Measurements from ENCODE around the gene SLC25A19.
"Not testable (repeated sequence)": the region's sequence is repeated elsewhere in the genome, so short reads cannot be mapped to it uniquely, and the experiment has no call there.

SLC25A19 gene

DNA sequence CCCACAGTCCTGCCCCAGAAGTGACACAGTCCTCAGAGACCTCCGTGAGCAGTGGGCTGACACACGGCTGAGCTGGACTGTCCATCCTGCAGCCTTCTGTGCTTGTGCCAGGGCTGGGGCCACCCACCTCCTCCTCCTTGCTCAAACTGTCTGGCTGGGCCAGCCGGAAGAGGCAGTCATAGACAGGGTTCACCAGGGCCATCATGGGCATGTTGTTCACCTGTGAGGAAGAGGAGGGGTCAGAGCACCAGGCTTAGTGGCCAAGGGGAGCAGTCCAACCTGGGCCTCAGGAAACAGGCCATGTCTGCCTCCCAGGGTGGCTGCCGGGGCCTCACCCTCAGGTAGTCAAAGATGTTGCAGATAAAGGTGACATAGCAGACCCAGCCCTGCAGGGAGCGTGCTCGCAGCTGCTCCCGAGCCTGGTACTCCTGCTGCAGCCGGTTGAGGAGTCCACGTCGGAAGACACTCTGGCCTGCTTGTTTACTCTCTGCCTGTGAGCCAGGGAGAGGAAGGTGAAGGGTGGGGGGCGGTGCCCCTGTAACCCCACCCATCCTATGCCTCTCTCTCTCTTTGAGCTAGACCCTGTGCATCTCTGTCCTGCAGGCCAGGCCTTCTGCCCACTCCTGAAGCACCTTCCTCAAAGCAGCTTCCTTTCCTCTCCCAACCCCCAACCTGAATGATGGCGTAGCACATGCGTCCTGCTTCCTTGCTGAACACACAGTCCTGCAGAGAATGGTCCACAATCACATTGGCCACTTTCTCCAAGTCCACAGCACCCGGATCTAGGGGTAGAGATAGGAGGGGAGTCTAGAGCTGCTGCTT is 21.6 kb downstream of the SLC25A19 start:
- no peak for DNase-seq (ENCODE audit: low spot score)

DNA sequence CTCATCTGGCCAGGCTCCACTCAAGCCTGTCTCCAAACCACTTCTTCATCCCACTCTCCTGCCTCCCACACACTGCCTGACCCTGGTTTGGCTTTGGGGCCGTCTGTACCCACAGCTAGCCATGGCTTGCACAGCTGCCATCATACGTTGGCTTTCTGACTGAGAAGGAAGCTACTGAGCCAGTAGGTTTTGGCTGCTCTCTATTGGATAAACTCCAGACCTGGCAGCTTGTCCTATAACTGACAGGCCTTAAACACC is 22.2 kb downstream of the SLC25A19 start:
- no peak for DNase-seq (ENCODE audit: low spot score)

DNA sequence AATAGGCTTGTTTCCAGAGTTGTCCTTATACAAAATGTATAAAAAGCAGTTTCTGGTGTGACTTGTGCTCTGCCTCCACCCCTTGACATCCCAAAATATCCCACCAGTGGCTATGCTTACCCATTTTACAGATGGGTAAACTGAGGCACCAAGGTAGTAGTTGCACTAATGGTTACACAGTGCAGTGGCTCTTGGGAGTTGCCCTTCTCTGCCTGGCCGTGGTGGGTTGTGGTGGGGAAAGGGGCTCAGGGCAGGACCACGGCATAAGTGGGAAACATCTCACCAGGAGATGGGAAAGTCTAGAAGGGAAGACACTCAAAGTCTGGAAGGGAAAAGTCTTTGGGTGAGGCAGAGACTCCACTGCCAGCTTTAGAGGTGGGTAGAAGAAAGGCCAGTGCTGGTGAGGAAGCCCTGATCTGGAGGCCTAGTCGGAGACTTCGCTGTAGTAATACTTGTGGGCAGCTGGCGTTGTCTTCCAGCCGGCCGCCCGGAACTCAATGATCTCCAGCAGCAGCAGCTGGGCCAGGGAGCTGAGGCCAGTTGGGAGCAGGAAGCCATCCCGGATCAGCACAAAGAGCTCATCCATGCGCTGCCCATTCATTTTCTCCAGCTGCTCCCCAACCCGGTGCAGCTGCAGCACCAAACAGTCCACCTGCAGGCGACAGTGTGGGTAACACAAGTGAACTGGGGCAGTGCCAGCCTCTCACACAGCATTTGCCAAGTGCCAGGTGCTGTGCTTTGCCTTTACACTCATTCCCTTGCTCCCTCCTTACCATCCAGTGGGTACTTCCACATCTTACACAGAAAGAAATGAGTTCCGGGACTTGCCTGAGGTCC is 22.7 kb downstream of the SLC25A19 start:
- DNase-seq (ENCODE audit: low spot score), result no peak

DNA sequence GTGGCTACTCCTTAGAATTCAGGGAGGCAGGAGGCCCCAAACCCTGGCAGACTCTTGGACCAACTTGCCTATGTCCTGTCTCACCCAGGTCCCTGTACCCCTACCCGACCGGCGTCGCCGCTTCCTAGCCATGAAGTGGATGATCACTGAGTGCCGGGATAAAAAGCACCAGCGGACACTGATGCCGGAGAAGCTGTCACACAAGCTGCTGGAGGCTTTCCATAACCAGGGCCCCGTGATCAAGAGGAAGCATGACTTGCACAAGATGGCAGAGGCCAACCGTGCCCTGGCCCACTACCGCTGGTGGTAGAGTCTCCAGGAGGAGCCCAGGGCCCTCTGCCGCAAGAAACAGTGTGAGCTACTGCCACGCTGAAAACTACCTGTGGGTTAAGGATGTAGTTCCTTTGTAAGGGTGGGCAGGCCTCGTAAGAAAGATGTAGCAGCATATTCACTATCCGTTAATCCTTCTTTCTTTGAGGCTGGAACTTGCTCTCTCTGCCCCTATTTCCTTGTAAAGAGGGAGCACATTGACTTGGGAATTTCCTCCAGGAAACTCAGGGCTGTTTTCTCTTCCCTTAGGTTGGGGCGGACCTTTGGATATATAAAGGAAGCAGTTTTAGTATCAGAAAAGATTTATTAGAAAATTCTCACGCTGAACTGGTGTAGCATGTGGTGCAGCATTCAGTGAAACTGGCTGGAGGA is 23.5 kb downstream of the SLC25A19 start:
- DNase-seq (ENCODE audit: low spot score), result no peak

DNA sequence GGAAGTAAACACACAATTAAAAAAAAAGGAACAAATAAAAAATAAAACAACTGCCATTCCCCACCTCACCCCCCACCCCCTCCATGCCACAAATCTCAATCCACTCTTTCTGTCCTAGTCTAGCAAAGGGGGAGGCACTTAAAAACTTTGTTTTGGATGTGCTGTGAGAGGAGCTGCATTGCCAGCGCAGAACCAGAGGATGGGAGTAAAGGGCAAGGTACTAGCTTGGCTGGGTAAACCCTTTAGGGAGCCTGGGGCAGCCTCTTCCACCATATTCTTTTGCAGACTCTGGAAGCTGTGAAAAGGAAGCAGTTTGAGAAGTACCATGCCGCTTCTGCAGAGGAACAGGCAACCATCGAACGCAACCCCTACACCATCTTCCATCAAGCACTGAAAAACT is 26.2 kb downstream of the SLC25A19 start:
- no peak for DNase-seq (ENCODE audit: low spot score)

DNA sequence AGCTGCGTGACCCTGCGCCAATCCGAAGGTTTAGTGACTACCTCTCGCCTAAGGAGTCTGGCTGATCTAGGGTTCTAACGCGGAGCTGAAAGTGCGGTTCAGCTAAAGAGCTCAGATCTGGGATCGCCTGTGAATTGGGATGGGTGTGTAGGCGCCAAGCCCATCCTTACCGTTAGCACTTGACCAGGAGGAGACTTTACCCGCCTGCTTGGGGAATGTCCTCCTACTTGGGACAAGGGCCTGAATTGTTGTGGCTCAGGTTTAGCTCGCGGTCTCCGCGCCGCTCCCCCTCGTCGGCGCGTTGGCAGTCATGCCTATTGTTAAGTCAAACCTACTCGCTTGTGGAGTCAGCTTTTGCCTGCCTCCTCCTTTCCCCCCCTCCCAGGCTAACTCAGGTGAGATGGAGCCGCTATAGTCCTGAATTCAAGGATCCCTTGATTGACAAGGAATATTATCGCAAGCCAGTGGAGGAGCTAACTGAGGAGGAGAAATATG is 27.1 kb downstream of the SLC25A19 start:
- peak; percentile 40 for DNase-seq (ENCODE audit: low spot score)

DNA sequence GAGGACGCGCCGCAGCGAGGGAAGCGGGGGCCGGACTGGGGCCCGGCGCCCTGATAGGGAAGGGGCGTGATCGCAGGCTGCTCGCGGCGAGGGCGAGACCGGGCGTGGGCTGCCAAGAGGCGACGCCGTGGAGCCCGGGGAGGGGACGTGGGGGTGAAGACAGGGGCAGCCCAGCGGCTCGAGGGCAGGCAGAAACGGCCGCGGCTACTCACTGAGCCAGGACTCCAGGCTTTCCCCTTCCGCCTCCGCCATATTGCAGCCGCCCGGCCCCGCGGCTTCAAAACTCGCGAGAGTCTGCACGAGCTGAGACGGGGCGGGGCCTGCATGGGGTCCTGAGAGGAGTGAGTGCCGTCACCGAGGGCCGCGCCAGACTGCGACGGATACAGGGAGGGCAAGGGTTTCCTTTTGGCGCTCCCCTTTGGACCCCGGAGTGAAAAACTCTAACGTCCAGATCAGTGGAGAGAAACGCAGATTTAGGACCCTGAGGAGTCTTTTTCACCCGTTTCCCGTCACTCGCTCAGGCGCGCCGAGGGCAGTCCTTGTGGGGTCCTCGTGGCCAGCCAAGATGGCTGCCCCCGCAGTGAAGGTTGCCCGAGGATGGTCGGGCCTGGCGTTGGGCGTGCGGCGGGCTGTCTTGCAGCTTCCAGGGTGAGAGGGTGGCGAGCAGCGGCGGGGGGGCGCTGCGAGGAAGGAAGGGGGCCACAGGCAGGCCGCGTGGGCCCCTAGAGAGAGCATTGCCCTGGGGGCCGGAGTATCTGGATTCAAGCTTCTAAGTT is 27.7 kb downstream of the SLC25A19 start, which contains the start of the genes GGA3 and MRPS7:
TSS of gene GGA3 (minus strand) at position 271 of the 776 bp plus-strand sequence. CDS start at position 252, 19 bp downstream.
TSS of gene MRPS7 (plus strand) at position 544 of the 776 bp plus-strand sequence. CDS start at position 566, 22 bp downstream.
- peak; percentile 93 for DNase-seq (ENCODE audit: low spot score)

DNA sequence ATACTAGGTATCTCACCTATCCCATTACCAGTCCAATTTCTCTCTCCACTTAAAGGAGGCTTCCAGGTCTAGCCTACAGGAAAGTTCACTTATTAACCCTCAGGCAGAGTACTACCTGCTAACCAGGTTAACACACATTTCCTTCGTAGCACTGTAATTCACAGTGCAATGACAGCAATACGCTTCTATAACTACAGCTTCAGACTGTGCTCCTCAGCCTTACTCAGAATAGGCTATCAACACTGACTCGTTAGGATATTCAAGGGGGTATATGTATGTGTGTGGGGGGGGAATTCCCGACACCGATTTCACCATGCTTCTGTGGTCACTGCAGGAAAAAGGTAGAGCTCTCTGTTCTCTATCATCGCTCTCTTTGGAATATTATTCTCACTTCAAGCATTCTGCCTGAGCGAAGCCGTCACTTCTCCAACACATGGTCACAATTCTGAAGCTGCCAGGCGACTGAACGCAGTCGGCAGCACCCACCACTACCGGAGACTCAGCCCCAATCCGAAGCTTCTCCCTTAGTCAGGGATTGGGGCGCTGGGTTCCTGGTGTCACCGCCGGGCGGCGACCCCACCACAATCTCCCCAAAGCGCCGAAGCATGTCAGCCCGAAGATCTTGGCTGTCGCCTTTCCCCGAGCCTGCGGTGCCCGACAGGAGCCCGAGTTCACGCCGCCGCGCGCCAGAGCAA is 28.4 kb downstream of the SLC25A19 start:
- DNase-seq (ENCODE audit: low spot score), result peak; percentile 49

DNA sequence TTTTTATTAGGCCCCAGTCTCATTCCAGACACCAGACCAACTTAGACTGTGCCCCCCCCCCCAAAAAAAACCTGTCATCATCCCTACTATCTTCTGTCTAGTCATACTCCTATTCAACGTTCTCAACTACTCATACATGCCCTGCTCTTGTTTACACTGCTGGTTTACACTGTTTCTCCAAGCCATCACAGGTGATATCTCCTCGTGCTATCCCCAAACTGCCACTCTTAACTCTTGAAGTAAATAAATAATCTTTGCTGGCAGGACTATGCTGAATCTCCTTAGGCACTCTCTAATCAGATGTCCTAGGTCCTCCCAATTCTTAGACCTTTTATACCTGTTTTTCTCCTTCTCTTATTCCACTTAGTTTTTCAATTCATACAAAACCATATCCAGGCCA is 32.0 kb downstream of the SLC25A19 start:
- not testable (repeated sequence) for DNase-seq (ENCODE audit: low spot score)

DNA sequence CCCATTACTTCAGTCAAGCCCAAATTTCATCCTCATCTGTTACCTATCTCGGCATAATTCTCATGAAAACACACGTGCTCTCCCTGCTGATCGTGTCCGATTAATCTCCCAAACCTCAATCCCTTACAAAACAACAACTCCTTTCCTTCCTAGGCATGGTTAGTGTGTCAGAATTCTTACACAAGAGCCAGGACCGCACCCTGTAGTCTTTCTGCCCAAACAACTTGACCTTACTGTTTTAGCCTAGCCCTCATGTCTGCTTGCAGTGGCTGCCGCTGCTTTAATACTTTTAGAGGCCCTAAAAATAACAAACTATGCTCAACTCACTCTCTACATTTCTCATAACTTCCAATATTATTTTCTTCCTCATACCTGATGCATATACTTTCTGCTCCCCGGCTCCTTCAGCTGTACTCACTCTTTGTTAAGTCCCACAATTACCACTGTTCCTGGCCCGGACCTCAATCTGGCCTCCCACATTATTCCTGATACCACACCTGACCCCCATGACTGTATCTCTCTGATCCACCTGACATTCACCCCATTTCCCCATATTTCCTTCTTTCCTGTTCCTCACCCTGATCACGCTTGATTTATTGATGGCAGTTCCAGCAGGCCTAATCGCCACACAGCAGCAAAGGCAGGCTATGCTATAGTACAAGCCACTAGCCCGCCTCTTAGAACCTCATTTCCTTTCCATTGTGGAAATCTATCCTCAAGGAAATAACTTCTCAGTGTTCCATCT is 33.1 kb downstream of the SLC25A19 start:
- not testable (repeated sequence) for DNase-seq (ENCODE audit: low spot score)

DNA sequence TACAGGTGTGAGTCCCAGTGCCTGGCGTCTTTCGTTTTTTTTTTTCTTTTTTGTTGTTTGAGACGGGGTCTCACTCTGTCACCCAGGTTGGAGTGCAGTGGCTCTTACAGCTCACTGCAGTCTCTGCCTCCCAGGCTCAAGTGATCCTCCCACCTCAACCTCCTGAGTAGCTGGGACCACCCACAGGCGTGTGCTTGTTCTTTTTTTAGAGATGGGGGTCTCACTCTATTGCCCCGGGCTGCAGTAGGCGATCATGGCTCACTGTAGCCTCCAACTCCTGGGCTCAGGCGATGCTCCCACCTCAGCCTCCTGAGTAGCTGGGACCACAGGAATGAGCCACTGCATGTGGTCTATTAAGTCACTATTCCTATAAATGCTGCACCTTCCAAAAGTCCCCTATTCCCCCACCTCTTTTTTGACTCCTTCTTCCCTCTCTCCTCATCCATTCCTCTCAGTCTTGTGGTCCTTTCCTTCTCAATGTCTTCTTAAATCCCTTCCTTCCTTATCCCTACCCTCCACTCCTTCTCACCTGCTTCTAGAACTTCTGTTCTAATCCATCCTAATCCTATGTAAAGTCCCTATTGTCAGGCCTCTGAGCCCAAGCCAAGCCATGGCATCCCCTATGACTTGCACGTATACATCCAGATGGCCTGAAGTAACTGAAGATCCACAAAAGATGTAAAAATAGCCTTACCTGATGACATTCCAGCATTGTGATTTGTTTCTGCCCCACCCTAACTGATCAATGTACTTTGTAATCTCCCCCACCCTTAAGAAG is 37.0 kb downstream of the SLC25A19 start:
- DNase-seq (ENCODE audit: low spot score), result no peak

DNA sequence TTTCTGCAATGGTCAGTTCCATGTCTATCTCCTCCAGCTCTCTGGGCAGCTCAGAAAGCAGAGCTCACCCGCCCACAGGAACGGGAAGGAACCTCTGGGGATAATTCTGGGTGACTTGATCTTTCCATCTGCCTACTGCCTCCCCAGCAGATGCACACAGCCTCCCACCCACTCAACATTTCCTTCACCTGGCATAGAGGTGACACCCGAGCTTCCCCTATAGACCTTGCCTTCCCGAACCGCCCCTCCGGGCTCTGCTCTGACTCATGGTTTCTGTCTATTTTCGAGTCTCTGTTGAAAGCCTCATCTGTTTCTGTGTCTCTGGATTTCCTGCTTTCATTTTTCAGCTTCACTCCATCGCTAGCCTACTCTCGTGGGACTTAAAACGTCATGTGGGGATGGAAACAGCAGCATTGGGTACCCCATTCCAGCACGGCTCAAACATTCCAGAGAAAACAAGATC is 39.2 kb downstream of the SLC25A19 start:
- DNase-seq (ENCODE audit: low spot score), result peak; percentile 64

DNA sequence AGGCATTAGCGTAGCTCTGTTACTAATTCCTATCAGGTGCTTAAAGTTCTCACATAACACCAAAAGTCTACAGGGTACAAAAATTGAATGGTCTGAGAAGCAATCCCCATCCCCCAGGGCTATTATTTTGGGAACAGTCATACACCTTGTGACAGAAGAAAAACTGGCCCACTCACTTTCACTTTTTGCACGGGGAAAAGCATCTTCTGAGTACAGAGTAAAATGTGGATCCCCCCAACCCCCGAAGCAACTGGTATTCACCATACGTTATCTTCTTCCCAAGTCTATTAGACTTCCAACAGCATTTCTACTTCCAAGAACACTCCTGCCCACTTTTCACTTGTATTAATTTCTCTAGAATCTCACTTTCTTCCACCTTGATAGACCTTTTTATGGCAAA is 39.7 kb downstream of the SLC25A19 start:
- DNase-seq (ENCODE audit: low spot score), result no peak

DNA sequence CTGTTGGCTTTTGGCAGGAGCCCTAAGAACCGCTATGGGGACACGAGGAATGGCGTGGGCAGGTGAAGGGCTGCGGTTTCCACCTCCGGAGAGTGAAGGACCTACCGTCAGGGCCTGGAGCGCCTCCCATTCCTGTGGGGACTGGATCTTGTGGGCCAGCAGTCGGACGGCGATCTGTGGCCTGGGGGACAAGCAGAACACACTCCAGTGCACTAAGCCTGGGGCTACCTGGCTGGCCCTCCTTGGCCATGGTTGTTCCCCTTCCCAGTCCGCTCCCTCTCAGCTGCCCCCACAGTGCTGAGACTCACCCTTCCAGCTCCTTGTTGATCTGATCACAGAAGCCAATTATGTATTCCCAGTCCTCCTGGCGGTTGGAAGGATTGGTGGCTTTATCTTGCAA is 42.8 kb downstream of the SLC25A19 start:
- DNase-seq (ENCODE audit: low spot score), result no peak

DNA sequence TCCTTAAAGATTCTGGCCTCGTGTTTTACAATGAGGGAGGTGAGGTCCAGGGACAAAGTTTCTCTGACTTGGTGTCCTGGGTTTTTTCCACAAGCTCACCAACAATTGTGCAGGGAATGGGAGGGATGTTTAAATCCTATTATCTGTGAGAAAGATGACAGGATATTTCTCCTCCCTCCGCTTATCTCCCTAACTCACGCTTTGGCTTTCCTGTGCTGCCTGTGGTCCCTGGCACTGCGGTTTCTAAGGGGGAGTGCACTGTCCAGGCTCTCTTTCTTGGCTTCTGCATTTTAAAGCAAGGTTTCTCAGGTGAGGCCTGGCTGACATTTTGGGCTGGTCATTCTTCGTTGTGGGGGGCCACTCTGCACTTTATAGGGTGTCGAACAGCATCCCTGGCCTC is 44.2 kb downstream of the SLC25A19 start:
- no peak for DNase-seq (ENCODE audit: low spot score)

DNA sequence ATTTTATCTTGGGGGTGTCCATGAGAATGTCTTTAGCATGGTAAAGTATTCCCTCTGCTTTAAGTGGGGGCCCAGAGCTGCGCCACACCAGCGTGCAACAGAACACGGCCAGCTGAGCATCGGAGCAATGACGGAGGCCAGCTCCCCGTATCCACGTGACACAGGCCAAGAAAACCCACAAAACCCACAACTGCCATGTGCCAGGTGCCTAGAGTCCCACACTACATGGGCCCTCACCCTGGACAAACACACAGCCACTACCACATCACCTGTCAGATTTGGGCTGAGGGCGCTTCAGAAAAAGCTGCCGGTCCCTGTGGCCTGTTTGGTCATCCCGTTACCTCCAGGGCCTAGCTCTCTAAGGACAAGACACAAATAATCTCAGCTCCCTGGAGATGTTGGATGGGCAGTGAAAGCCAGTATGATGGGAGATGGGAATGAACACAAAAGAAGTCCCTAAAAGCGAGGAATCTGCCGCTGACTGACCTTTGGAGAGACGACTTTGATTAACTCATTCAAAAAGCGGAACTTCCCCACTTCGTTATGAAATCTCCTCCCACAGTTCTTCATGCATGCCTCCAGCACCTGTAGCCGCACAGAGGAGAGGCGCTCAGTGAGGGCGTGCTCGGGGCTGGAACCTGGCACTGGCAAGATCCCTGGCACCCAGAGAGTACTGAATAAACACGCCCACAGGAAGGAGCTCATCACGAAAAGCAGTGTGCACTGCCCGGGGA is 44.9 kb downstream of the SLC25A19 start:
- DNase-seq (ENCODE audit: low spot score), result no peak

DNA sequence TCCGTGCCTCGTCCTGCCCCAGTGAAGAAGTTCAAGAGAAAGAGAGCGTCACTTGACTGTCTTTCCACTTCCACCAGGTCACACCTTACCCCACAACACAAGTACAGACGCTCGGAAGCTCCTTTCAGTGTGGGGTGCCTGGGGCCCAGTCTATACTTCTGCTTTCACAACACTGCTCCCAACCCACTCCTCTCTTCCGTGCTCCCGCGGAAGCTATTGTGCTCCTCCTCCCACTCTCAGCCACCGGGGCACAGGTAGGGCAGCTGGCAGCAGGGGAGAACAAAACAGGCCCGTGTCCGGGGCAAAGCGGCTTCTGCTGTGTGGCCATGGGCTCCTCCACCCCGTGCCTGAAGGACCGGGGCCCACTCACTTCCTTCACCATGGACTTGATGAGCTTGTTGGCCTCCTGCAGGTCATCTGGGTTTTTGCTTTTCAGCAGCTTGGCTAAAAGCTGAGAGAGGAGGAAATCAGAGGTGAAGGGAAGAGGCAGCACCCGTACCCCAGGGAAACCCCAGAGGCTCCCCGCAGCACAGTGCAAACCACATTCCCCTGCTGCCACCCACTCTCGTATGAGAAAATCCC is 46.7 kb downstream of the SLC25A19 start:
- DNase-seq (ENCODE audit: low spot score), result no peak

DNA sequence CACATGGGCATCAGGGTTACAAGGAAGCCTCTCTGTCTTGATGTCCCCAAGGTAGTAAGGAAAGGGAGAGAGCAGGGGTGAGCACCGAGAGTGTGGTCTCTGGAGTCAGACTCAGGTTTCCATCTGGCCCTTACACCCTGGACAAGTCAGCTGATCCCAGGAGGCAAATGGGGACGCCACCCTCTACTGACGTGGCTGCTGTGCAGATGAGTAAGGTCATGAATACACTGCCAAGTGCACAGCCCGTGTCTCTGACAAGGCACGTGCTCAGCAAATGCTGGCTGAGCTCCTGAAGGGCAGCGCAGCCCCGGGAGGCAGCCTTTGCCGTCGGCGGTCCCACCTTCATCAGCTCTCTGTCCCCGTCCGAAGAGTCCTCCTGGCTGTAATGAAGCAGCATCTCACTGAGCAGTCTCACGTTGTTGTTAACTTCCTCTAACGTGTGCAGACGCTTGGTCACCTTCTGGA is 47.2 kb downstream of the SLC25A19 start:
- DNase-seq (ENCODE audit: low spot score), result no peak

All from kidney tubule cell (primary cell).